NCI-H1930 (cell line): Measurements from ENCODE around the gene RAB44.

ENCODE experiments used
- DNase-seq, 2 experiments: peaks; one replicate each; lab custom pipeline; 2025; lab: John Stamatoyannopoulos, UW

The RAB44 gene

DNA sequence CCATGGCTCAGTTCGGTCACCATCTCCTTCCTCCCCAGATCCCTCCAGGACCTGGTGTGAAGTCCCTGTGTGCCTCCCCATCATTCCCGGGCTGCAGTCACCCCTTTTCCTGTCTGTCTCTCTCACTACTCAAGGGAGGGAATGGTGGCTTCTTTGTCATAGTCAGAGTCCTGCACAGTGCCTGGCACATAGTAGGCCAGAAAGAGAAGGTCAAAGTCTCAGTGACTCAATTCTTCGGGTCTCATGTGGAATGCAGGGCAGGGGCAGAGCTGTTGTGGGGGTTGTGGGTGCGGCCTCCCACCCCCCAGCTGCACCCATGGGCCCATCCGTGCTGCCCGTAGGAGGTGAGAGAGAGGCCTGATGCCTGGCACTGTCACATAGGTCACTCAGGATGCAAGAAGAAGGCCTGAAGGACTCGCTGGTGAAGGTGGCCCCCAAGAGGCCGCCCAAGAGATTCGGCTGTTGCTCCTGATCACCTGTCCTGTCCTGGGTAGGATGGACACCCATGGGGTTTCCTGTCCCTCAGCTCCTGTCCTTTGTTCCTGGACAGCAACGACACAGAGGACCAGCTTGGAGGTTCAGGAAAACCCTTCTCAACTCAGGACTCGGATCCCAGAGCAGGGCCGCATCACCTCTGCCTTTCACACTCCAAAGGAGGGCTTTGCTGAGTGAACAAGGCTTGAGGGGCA, 34.1 kb downstream of the RAB44 start:
- DNase-seq, result no peak

DNA sequence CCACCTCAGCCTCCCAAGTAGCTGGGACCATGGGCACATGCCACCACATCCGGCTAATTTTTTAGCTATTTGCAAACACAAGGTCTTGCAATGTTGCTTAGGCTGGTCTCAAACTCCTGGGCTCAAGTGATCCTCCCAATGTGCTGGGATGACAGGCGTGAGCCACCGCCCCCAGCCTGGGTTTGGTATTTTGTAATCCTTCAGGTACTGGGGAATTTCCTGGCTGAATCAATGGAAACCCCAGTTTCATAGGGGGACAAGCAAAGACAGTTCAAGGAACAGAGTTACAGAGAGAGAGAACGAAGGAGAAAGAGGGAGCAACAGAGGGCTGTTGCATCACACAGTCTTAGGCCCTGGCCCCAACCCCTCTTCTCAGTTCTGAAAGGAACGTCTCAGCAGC, 35.7 kb downstream of the RAB44 start:
- DNase-seq, result no peak

DNA sequence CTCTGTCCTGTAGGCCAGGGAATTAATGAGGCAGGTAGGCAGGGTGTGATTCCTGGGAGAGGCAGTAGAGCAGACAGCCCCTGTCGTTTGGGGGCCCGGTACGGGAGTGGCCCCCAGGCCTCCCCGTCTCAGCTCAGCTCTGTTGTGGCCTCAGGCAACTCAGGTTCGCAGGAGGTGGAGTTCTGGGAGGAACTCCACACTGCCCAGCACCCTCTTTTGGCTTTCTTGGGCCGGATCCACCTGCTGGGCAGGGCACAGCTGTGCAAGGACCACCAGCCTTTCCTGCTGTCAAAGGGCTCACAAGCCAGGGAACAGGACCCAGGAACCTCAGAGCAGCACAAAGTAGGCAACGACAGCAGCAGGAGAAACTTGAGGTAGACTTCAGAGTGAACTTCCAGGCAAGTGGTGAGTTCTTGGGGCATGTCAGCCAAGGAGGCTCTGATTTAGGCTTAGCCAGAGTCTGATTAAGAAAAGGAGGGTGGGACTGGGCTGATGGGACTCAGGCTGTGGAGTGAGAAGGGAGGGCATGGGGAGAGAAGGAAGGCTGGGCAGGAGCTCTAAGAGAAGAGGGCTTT, 36.9 kb downstream of the RAB44 start:
- no peak for DNase-seq

DNA sequence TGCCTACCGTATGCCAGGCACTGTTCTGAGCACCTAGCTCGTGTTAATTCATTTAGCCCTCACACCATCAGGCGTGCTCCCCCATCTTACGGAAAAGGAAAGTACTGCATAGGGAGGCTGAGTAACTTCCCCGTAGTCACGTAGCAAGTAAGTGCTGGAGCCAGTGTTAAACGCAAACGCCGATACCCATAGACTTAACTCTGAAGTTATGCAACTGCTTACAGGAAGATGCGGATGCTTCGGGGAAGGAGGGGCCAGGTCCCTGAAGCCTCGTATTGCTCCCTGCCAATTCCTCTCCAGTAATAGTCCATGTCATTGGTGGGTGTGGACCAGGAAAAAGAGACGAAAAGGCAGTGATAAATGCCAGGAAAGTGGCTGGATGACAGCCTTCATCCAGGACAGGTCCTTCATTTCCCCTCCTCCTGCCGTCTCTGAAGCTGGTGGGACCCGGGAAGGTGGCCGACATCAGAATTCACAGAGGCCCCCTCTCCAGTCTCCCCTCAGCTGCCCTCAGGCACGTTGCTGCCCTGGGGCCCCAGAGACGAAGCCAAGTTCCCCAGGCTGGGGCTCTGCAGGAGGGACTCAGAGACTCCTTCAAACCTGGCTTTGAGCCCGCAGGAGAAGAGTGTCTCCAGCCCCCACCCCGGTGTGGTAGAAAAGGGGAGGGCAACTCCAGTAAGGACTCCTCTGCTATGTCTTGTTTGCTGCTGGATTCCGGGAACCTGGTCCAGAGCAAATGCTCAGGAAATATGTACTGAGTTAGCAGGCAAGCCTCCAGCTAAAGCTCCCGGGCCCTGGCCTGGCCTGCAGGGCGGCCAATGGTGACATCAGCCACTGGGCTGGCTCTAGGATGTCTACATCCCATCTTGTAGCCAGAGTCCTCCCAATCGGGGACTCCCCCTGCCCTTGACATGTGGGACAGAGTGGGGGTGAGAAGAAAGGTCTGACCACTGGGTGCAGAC, 37.8 kb downstream of the RAB44 start:
- no peak for DNase-seq

DNA sequence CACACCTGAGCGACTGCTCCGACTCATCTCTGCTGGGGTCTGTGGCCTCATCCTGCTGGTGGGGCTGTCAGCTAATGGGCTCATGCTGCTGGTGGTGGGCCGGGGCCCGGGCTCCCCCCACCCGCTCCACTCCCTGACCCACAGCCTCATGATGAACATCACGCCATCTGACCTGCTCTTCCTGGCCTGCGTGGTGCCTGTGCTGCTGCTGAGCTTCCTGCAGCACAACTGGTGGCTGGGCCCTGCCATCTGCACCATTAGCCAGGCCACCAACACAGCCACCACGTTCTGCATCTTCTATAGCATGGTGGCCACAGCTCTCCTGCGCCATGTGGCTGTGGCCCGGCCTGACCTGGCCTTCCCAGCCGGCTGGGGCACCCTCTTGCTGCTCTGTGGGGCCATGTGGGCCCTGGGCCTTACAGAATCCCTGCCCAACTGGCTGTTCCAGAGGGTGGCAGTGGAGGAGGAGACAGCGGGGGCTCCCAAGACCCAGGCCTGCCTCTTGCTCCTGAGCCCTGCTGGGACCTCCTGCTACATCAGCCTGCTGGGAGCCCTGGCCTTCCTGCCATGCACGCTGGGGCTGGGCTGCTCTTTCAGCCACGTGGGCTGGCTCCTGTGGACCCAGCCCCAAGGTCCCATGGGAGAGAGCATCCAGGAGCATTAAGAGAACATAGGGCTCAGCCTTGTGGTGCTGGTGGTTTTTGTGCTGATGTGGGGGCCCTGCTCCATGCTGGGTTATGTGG, 39.6 kb downstream of the RAB44 start:
- no peak for DNase-seq

DNA sequence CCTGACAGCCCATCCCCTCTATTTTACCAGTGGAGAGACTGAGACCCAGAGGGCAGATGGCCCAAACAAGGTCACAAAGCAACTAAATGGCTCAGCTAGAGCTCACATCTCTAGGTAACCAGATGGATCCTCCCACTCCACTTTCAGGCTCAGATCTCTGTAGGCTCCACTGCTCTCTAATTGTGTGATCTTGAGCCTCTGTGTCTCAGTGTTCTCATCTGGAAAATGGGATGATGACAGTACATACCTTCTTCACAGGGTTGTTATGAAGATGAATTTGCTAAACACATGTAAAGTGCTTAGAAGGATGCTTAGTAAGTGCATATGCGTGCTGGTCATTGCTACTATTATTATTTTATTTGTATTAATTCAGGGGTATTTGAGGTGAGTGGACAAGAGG, 40.5 kb downstream of the RAB44 start:
- no peak for DNase-seq

DNA sequence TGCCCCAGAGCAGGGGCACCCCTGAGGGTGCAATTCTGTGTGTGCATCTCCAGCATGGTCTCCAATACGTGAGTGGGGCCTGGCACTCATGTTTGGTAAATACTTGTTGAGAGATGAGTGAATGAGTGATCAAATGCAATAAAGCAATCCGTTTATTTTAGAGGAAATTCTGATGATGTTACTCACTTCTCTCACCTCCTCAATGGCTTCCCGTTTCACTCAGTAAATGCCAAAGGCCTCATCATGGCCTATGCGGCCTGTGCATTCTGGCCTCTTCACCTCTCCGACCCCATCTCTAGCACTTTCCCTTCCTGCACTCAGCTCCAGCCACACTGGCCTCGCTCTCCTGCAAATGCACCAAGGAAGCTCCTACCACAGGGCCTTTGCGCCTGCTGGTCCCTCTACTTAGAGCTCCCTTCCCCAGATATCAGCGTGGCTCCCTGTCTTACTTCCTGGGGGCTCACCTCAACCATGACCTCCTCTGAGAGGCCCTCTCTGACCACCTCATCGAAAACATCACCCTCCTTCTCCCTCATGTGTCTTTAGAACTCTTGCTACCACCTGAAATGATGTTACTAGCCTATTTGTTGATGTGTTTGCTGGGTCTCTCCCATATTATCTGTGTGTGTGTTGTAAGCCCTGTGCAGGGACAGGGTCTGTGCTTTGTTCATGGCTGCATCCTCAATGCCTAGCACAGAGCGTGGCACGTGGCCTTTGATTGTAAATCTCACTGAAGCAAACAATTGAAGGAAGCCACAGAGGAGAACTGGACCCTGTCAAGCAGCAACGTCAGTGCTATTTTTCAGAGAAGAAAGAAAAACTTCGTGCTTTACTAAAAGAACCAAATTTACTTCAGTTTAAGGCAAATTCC, 42.6 kb downstream of the RAB44 start:
- no peak for DNase-seq

DNA sequence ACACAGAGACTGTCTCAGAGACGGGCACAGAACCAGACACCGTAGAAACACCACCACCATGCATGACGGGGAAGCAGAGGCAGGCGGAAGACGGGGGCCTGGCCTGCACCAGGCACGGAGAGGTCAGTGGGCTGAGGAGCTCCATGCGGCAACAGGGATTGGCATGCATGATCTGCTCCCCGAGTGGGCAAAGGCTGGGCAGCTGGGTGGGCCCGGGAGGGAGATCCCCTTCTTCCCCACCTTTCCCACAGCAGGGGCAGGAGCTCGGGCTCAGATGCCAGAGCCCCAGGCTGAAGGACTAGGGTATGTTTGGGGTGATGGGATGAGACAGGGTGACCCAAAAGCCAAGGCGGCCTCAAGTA, 43.2 kb downstream of the RAB44 start:
- no peak for DNase-seq

DNA sequence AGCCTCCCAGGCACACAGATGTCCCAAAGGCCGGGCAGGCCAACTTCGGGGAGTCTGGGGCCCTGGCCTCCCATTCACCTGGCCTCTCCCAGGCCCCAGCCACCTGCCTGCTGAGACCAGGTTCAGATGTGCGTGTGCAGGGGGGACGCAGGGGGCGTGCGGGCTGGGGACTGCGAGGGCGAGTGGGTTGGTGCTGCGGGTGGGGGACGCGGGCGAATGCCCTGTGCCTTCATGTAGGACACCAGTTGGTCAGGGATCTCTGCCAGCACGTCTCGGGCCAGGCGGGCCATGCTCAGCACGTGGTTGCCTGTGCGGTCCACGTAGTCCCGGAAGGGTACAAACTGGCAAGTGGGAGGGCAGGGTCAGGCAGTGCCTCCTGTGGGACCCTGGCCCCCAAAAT, 44.5 kb downstream of the RAB44 start:
- DNase-seq, result no peak

DNA sequence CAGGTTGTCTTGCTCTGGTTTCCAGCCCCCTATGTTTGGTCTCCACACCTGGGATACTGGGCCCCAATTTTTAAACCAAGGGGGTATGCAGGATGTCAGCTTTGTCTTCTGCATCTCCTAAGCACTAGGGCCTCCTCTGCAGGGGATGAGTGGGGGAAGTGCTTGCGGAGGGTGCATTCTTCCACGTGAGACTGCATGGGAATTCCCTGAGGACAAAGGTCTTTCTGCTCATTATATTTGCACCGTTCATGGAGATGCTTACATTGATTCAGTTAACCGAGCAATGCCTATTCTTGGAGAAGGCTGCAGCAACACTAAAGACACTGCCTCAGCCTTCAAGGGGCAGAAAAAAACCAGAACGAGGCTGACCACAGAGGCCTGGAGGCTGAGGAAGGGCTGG, 45.4 kb downstream of the RAB44 start:
- no peak for DNase-seq

DNA sequence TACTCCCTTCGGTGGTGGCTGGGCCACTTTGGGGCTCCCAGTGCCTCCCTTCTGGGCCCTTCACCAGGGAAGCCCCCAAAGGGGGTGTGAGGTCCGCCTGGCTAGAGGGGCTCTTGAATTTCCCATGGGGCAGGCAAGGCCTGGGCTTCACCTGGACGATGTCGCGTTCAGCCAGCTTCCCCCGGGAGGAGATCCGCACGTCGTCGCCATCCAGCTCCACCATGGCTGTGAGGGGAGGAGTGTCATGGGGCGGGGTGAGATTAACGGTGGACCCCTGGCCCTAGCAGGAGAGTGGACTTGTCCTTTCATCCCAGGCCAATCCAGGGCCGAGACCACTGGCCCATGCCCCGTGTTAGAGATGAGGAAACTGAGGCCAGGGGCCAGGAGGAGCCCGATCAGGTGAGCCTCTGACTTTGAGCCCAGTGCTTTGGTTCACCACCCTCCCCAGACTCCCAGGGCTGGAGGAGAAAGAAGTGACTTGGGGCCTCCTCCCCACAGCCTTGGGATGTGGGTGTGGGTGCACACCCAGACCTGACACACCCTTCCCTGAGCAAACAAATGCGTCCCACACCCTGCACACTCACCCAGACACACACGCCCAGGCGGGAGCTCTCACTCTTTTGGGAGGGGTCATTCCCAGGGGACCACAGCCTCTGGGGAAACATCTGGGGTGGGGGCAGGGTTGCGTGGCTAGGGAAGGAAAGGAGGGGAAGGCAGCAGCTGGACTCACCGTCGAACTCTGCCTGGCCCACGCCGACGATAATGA, 46.1 kb downstream of the RAB44 start:
- no peak for DNase-seq

DNA sequence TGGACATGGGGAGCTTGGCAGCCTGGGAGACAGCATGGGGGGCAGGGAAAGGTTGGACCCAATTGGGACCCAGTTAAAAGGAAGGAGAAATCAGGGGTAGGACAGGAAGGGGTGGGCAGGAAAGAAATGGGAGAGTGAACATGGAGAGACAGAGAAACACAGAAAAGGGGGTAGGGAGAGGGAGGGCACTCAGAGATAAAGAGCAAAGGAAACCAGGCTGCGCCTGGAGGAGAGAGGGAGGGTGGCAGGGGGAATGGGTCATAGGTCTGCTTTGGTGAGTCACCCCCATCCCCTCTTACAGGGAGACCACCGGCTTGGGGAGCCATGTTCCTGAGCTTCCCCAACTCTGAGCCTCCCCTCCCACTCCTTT, 46.7 kb downstream of the RAB44 start:
- DNase-seq, result no peak

DNA sequence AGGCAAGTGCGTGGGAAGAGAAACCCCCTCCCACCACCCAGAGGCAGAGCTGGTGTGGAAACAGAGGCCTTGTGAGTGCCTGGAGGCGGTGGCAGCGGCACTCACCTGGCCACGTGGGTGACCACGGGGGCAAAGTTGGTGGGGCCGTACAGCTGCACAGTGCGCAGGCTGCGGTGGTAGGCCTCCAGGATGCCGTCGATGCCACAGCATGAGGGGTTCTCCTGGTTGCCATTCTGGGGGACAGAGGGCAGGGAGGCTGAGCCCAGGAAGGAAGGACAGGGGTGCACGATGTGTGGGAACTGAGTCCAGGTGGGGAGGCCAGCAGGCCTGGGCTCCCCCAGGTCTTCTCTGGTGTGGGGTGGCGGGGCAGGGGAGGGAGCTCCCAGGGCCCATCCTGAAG, 47.7 kb downstream of the RAB44 start:
- DNase-seq, result no peak

DNA sequence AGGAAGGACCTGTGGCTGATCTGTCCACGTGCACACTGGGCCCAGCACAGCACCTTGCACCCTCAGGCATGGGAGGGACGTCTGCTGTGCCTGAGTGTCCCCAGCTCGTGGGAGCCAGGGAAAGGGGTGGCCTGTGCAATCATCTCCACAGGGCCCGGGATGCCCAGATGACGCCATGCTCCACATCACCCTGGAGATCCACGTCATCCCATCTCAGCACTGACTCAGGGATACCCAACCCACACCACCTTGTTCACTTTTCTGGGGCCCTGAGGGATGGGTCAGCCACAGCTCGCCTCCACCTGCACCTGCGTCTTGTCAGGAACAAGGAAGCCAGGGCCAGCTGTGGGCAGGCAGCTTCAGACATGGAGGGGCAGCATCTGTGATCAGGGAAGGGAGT, 48.2 kb downstream of the RAB44 start:
- no peak for DNase-seq

DNA sequence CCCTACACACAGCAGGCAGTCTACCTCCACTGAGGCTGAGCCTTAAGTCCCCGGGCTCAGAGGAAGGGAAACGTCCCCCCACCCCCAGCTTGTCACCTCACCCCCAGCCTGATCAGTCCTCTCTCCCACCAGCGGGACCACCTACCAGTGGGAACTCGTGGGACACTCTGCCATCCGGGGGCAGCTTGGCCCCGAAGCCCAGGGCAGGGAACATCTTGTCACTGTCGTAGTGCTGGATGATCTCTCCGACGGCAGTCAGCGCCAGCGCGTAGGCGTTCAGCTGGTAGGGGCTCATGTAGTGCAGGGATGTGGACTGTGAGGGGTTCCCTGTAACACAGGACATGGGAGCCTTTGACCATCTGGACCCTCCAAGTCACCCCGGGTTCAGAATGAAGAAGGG, 48.6 kb downstream of the RAB44 start:
- DNase-seq, result no peak

DNA sequence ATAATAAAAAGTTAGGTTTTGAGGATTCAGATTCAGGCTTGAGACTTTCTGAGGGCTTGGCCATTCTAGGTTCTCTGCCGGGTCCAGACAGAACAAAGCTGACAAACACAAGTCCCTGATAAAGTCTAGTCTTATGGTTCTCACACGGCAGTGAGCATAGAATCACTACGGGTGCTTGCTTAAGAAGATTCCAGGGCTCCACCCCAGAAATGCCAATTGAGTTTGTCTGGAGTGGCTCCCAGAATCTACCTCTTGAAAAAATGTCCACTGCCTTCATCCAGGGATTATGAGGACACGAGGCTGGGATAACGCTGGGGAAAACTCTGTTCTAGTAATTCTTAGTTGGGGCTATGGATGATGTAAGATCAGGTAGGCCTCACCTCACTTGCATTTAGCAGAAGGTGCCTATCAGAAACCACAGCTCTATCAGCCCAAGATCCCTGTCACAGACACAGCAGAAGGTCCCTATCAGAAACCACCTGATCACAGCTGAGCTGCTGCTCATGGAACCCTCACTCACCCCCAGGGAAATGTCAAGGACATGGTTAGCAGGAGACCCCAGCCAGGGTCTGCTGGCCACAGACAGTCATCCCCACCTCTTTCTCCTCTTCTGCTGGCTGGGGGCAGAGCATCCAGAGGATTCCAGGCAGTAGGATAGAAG, 52.3 kb downstream of the RAB44 start:
- no peak for DNase-seq

DNA sequence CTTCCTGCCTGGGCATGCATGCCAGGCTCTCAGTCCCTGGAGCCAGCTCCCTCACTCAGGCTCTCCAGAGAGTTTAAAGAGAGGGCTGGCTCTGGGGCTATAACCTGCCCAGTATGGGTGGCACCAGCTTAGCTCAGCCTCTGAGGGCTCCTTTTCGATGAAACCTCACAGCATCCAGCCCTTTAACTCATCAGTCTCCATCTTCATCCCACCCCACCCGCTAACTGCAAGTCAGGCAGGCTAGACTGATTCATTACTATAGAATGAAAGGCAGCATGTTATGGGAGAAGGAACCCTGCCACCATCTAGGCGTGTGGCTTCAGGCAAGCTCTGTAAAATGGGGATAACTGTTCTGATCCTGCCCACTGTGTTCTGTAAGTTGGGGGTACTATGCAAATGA, 53.5 kb downstream of the RAB44 start:
- DNase-seq, result no peak

DNA sequence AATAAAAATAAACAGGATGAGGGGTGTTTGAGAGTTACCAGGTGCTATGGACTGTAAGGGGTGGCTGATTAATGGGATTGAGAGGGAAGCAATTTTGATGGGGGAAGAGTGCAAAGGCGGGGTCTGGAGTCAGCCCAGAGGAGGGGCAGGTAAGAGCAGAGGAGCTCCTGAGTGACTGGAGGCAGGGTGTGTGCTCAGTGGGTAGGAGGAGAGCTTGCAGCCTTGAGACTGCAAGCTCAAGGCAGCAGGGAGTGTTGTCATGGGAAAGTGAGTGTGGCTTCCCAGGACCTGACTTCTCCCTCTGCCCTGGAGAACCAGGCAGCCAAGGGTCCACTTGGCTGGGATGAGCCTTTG, 54.2 kb downstream of the RAB44 start:
- DNase-seq, result no peak

DNA sequence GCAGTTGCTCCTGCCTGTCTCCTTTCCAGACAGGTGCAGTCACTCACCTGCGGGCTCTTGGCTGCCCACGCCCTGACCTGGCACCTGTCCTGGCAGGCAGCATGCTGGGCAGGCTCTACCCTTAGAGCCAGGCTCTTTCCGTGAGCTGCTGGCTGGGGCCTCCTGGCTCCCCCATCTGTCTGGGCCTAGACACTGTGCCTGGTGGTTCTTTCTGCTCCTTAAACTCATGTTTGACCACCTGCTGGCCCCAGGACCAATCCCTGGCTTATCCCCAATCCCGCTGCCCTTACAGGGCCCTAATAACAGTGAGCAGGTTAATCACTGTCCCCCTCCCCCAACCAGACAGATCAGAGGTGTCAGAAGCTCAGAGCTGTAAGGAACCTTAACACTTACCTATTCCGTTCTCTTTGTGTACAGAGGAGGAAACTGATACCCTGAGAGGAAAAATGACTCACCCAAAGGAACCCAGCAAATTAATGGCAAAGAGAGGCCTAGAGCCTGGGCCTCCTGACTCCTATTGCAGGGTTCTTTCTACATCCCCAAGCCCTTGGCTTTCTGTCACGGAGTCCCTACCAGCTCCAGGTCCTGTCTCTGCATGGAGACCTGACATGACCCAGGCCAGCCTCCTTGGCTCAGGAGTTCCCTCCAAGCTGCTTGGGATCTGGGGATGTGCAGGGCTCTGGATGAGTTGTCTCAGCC, 54.7 kb downstream of the RAB44 start:
- DNase-seq, result no peak
